GM18861 (cell line): ENCODE data around the gene SEPTIN1.
"Not testable (repeated sequence)": the region's sequence is repeated elsewhere in the genome, so short reads cannot be mapped to it uniquely, and the experiment has no call there.

Experiments used
- ATAC-seq: cut with Tn5 transposase; IDR thresholded peaks from one replicate; pipeline ENCODE4 v1.9.1; 2021; ENCODE audit not compliant: unreplicated experiment

The SEPTIN1 gene

GRCh38 chr16:30346286-30346685 lies 36.1 kb downstream of the SEPTIN1 start:
- no peak for ATAC-seq

- ATAC-seq: not testable (repeated sequence)
These were observed 38.9 kb downstream of the SEPTIN1 start for GRCh38 chr16:30343491-30343820.

GRCh38 chr16:30342751-30343490 lies 39.4 kb downstream of the SEPTIN1 start:
- no peak for ATAC-seq

GRCh38 chr16:30341971-30342370 lies 40.4 kb downstream of the SEPTIN1 start:
- not testable (repeated sequence) for ATAC-seq

- no peak for ATAC-seq
These were observed 41.7 kb downstream of the SEPTIN1 start for GRCh38 chr16:30340621-30341020.

- ATAC-seq: not testable (repeated sequence)
These were observed 43.6 kb downstream of the SEPTIN1 start for GRCh38 chr16:30338715-30339114.

GRCh38 chr16:30337964-30338357 lies 44.4 kb downstream of the SEPTIN1 start:
- not testable (repeated sequence) for ATAC-seq

GRCh38 chr16:30335598-30336474 lies 46.5 kb downstream of the SEPTIN1 start:
- ATAC-seq: no peak

- ATAC-seq: peak; percentile 53
These were observed 47.2 kb downstream of the SEPTIN1 start for GRCh38 chr16:30335028-30335597.

GRCh38 chr16:30334473-30334989 lies 47.8 kb downstream of the SEPTIN1 start:
- peak; percentile 77 for ATAC-seq
